Activated T-cell treated with anti-CD3 and anti-CD28 coated beads, Interleukin-2, amount 50 U/mL, for 48 hours (primary cell): ENCODE results near the gene GALNT9.
A peak's percentile ranks its signal among the peaks of the same experiment; 100 is the strongest.

Experiments used
- DNase-seq, 2 experiments: peaks; one replicate each; pipeline ENCODE4 v3.0.0-alpha.2; 2020

The GALNT9 gene

GRCh38 chr12:132178801-132179401 lies 150.5 kb downstream of the GALNT9 start:
- DNase-seq: peak; percentile 57 to 58

- DNase-seq: no peak
These were observed 151.1 kb downstream of the GALNT9 start for GRCh38 chr12:132178316-132178715.

- no peak for DNase-seq
These were observed 152.4 kb downstream of the GALNT9 start for GRCh38 chr12:132176920-132177551.

- no peak for DNase-seq
These were observed 152.9 kb downstream of the GALNT9 start for GRCh38 chr12:132176385-132176919.

- no peak for DNase-seq
These were observed 153.6 kb downstream of the GALNT9 start for GRCh38 chr12:132175496-132176384.

GRCh38 chr12:132174839-132175490 lies 154.4 kb downstream of the GALNT9 start:
- DNase-seq: no peak

GRCh38 chr12:132174015-132174838 lies 155.2 kb downstream of the GALNT9 start:
- no peak for DNase-seq

- DNase-seq: no peak
These were observed 156.0 kb downstream of the GALNT9 start for GRCh38 chr12:132173135-132174014.

- DNase-seq: no peak
These were observed 156.8 kb downstream of the GALNT9 start for GRCh38 chr12:132172619-132173018.

GRCh38 chr12:132171968-132172521 lies 157.3 kb downstream of the GALNT9 start:
- DNase-seq: no peak

- DNase-seq: no peak
These were observed 158.0 kb downstream of the GALNT9 start for GRCh38 chr12:132171293-132171967.

- DNase-seq: no peak
These were observed 158.6 kb downstream of the GALNT9 start for GRCh38 chr12:132170637-132171292.

GRCh38 chr12:132170094-132170636 lies 159.2 kb downstream of the GALNT9 start:
- DNase-seq: no peak

- DNase-seq: no peak
These were observed 160.0 kb downstream of the GALNT9 start for GRCh38 chr12:132169376-132169775.

- no peak for DNase-seq
These were observed 160.9 kb downstream of the GALNT9 start for GRCh38 chr12:132168311-132169031.

GRCh38 chr12:132167611-132168310 lies 161.6 kb downstream of the GALNT9 start:
- peak in 1 of 2 experiments; percentile 47 for DNase-seq

GRCh38 chr12:132166801-132167591 lies 162.4 kb downstream of the GALNT9 start:
- no peak for DNase-seq
